ENCODE measurements around the gene CREB5.

DNA sequence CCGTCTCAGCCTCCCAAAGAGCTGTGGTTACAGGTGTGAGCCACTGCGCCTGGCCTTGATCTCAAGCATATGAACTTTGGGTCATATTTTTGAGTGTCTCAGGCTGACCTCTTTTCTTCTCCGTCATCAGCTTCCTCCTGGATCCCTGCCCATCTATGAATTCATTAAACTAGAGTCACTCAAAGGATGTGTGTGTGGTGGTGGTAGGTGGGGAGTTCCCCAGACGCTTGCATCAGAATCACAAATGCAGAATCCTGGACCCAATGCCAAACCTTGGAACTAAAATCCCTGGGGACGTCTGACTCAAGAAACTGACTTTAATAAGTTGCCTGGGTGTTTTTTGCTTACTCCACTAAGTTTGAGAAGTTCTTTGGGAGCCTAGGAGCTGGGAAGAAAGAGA is 6.7 kb upstream of the CREB5 start:
- TF ChIP-seq, protein P1, sequence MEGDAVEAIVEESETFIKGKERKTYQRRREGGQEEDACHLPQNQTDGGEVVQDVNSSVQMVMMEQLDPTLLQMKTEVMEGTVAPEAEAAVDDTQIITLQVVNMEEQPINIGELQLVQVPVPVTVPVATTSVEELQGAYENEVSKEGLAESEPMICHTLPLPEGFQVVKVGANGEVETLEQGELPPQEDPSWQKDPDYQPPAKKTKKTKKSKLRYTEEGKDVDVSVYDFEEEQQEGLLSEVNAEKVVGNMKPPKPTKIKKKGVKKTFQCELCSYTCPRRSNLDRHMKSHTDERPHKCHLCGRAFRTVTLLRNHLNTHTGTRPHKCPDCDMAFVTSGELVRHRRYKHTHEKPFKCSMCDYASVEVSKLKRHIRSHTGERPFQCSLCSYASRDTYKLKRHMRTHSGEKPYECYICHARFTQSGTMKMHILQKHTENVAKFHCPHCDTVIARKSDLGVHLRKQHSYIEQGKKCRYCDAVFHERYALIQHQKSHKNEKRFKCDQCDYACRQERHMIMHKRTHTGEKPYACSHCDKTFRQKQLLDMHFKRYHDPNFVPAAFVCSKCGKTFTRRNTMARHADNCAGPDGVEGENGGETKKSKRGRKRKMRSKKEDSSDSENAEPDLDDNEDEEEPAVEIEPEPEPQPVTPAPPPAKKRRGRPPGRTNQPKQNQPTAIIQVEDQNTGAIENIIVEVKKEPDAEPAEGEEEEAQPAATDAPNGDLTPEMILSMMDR (IDR thresholded peaks at IDR 0.05) = no peak
- TF ChIP-seq EP300 (IDR thresholded peaks at IDR 0.05) (no peak), POLR2A (IDR thresholded peaks at IDR 0.05) (no peak), POLR2AphosphoS5 (IDR thresholded peaks at IDR 0.05) (peak in 2 of 4 donors; percentile 24 to 57)
